ENCODE data around the gene SH3BGR.
"Not testable (repeated sequence)": the region's sequence is repeated elsewhere in the genome, so short reads cannot be mapped to it uniquely, and the experiment has no call there.

The SH3BGR gene

GRCh38 chr21:39451332-39452206, at the start of gene SH3BGR:
Gene SH3BGR (plus strand): TSS chr21:39451970. CDS start chr21:39452097, 127 bp downstream.
- no peak for DNase-seq (ENCODE audit: low read depth)

- DNase-seq (ENCODE audit: low read depth): no peak
Measured at GRCh38 chr21:39406065-39406464, 45.7 kb upstream of the SH3BGR start.

DNA sequence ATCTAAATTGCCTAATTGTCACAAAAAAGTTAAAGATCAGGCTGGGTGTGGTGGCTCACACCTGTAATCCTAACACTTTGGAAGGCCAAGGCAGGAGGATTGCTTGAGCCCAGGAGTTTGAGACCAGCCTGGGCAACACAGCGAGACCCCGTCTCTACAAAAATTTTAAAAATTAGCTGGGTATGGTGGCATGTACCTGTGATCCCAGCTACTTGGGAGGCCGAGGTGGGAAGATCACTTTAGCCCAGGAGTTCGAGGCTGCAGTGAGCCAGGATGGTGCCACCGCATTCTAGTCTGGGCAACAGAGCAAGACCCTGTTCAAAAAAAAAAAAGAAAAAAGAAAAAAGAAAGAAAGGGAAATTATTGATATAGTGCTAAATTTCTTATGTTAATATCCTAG, 32.6 kb upstream of the SH3BGR start:
- not testable (repeated sequence) for DNase-seq (ENCODE audit: low read depth)

DNA sequence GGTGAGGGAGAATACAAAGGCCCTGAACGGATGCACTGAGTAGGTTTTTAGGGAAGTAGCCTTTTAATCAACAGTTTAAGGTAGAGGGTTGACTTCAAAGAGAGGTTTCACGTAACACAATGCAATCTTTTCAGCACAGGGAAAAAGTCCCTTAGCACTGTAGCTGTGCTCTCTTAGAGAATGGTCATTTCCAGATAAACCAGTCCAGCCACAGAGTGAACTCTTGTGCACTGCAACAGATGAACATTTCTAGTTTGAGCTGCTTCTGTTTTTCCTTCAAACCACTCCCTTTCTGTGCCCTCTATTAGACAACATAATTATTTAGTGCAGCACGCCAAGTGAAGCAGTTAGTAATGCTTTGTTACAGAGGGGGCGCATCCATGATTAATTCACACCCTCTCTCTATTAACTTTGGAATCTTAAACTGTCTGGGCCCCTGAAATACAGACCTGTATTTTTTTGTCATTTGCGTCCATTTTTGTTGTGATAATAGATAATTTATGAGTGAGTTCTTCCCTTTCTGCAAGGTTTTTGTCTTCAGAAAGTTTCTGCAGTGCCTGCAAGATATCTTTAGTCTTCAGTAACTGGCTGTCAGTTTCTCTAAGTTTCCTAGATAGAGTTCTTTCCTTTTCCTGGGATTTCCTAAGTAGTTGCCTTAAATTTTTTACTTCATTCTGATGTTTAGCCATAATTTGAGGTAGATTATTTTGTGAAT, 29.1 kb upstream of the SH3BGR start:
- DNase-seq (ENCODE audit: low read depth): no peak

DNA sequence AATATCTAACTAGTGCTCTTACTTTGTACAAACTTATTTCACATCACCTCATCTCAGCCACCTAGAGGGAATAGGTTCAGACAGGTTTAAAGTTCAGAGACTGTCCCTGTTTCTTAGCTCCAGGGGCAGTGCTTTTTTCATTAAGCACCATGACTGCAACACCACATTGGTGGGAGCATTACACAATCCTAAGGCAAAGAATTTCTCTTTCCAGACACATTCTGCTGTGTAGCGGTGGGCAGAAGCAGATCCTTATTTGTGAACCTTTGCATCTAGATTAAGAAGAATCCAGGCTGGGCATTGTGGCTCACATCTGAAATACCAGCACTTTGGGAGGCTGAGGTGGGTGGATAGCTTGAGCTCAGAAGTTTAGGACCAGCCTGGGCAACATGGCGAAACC, 22.3 kb upstream of the SH3BGR start:
- DNase-seq (ENCODE audit: low read depth): peak; percentile 38

- no peak for DNase-seq (ENCODE audit: low read depth)
Measured at GRCh38 chr21:39430016-39430415, 21.8 kb upstream of the SH3BGR start.

DNA sequence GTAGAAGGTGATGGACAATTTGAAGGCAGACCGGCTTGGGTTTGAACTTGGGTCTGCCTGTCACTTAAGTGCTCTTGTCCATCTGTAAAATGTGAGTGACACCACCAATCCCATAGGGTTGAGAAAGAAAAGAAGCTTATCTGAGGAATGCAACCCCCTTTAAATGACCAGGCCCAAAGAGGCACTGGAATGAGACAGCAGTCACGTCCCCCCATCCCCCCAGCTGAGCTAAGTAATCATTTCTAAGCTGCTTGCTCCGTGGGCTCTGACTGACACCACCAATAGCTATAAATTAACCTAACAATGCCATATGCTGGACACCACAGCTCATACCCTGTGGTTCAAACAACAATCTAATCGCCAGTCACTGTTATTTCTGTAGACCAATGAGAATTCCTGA, 21.3 kb upstream of the SH3BGR start:
- no peak for DNase-seq (ENCODE audit: low read depth)

GRCh38 chr21:39430954-39431353, 20.8 kb upstream of the SH3BGR start:
- no peak for DNase-seq (ENCODE audit: low read depth)

- DNase-seq (ENCODE audit: low read depth): peak; percentile 52
Measured at GRCh38 chr21:39434950-39435349, 16.8 kb upstream of the SH3BGR start.

- DNase-seq (ENCODE audit: low read depth): no peak
Measured at GRCh38 chr21:39439232-39439631, 12.5 kb upstream of the SH3BGR start.

DNA sequence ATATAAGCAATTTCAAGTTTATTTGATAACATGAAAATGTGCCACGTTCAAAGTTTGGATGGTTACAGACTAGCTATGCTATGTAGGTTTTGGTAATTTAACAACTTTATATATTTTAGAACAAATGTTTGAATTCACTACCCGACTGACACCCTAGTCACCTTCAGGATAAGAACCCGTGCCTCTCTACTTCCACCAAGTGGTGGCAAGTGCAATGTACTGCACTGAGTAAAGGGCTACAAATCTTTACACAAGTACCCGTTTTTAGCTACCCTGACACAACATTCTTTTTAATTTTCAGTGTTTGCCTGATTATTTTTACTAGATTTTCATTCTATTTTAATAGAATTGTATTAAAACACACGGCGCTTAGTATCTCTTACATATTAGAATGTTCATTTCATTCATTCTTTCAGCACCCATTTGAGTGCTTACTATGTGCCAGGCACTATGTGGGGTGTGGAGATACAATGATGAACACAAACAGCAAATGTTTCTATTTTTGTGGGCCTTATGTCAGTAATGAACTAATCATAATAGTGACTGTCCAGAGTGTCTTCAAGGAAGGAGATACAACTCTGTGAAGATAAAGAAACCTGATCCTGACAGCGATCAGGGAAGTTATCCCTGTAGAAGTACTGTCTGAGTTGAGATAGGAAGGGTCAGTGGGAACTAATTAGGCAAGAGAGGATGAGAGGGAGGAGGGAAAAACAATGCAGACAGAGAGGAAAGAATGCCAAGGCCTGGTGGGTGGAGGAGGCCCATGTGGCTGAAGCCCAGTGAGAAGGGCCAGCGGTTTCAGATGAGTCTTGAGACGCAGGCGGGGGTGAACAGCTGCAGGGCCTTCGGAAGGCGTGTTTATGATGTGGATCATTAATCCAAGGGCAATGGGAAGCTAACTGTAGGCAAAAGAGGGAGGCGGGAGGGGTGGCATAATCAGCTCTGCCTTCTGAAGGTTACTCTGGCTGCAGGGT, 10.0 kb upstream of the SH3BGR start:
- peak; percentile 62 for DNase-seq (ENCODE audit: low read depth)

GRCh38 chr21:39444421-39445180, 7.2 kb upstream of the SH3BGR start:
- DNase-seq (ENCODE audit: low read depth): peak; percentile 90

- DNase-seq (ENCODE audit: low read depth): peak; percentile 75
Measured at GRCh38 chr21:39445321-39446269, 6.2 kb upstream of the SH3BGR start, which contains the start of gene LCA5L. Gene LCA5L (minus strand): TSS chr21:39445778. CDS start chr21:39428493, 17,285 bp downstream.

GRCh38 chr21:39447264-39447663, 4.5 kb upstream of the SH3BGR start:
- DNase-seq (ENCODE audit: low read depth): no peak

- peak; percentile 9 for DNase-seq (ENCODE audit: low read depth)
Measured at GRCh38 chr21:39452207-39452969, 618 bp downstream of the SH3BGR start.

DNA sequence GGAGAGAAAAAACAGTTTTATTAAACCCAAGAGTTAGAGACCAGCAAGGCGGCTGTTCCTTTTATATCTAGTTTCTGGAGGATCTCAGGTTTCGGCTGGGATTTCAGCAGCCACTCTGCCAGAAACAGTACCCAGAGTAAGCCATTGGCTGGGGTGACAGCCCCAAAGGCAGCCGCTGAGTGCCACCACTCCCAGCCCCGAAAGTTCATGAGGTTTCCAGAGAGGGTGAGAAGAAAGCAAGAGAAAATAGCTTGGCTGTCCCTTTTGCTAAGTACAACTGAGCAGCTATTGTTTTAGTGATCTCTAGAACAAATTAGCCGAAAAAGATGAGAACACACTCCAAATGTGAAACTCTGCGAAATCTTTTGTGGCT, 1.2 kb downstream of the SH3BGR start:
- no peak for DNase-seq (ENCODE audit: low read depth)

DNA sequence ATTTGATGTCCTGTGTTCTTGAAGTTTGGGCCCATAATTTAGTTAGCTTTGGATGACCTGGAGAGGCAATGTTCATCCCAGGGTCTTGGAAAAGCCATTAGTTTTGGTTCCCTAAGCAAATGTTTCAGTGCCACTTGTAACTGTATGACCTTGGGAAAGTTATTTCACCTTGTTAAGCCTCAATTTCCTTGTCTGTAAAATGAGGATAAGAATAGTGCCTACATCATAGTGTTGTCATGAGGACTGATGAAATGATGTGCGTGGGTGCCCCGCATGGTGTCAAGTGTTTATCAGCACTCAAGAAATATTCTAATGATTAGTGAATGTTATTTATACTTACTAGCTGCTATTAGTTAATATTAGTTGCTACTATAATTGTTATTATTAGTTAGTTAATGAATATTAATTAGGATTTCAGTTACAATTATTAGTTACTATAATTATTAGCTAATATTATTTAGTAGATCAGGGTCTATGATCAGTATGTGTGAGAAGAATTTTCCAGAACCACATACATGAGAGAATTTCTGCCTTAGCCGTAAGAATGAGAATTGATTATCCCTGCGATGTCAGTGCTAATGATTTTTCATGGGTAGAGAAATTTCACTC, 1.9 kb downstream of the SH3BGR start:
- DNase-seq (ENCODE audit: low read depth): no peak

- no peak for DNase-seq (ENCODE audit: low read depth)
Measured at GRCh38 chr21:39454949-39455668, 3.3 kb downstream of the SH3BGR start.
